ENCODE measurements around the gene IL5. TPM values are rescaled to one million over a fixed set of nuclear protein-coding genes. Genes with fewer than 3 reads are reported as not detected.

IL5 gene
- total and polyA plus RNA-seq, 2 of the 4 experiments (the other 2 are of a cell fraction), result not detected

- in situ Hi-C loops (cut with MboI; ENCODE audit: low sequenced_read_pairs), result loop anchor here (5.0 to 25.0 kb wide), 2 partner anchors 112 to 412 kb away; no protein-coding TSS in a partner anchor
- POLR2A ChIA-PET (ENCODE audit: unreplicated experiment), result no interaction called here
- H3K4ac ChIP-seq (ENCODE audit: low read depth, low read length), result peak overlapping the region; percentile 99
- no peak overlapping the region; a peak in 1 of 4 replicates for H4K8ac ChIP-seq (ENCODE audit: low read depth in 2 of 2, low read length in 2 of 2)
- H2BK15ac ChIP-seq (ENCODE audit: low read depth, low read length), result peak overlapping the region; percentile 99; the same call in 2 of the 3 replicates
- no peaks in the 10 kb centered on the region for H3K36me3 ChIP-seq (ENCODE audit: control insufficient read depth, insufficient read depth, low read length)
- peaks cover 30% of the 10 kb centered on the region for H3K4me1 ChIP-seq (ENCODE audit: control insufficient read depth, insufficient read depth, low read length)
- peak overlapping the region; percentile 83 for H4K91ac ChIP-seq (ENCODE audit: insufficient read depth, low read depth, low read length)
- no TSS peak for BruUV-seq (replicated peaks)
- H2BK20ac ChIP-seq (ENCODE audit: low read depth, low read length), result peak overlapping the region; percentile 99
- dilution Hi-C loops (cut with HindIII; ENCODE audit: low sequenced_read_pairs, unreplicated experiment), result no loop called here
- H4K5ac ChIP-seq (ENCODE audit: low read depth, low read length), result 0 out of 2 replicates have a peak overlapping the region, but pooled peaks have one; percentile 3
- peak overlapping the region; percentile 4 for H2BK5ac ChIP-seq (ENCODE audit: low read depth, low read length, poor library complexity, severe bottlenecking)
- intact Hi-C loops (cut with micrococcal nuclease), result loop anchor here (10.0 kb wide), 1 partner anchor 435 kb away; the partner anchor contains the start of gene IL3
- no peaks in the 10 kb centered on the region for H3K27me3 ChIP-seq (ENCODE audit: control insufficient read depth, insufficient read depth, low read length)
- H3K18ac ChIP-seq (ENCODE audit: low read depth, low read length), result peak overlapping the region; percentile 9; the same call in 1 of the 2 replicates
- H3K4me2 ChIP-seq (ENCODE audit: low read depth, low read length), result no peak overlapping the region
- H3K4me3 ChIP-seq (ENCODE audit: insufficient read depth, low read depth, low read length), result no peak overlapping the region
- peak overlapping the region; percentile 65 for H2AK9ac ChIP-seq (replicated peaks; ENCODE audit: low read depth, low read length, poor library complexity)
- no peak overlapping the region for H3K9ac ChIP-seq (ENCODE audit: low read depth, low read length)
- no peak for ATAC-seq (ENCODE audit: low read depth)
- H3K9me3 ChIP-seq (ENCODE audit: control insufficient read depth, insufficient read depth, low read length), result no peaks in the 10 kb centered on the region
- DNase-seq, result no peak
- CTCF ChIA-PET, result interaction anchor here (1.0 to 5.2 kb wide), 4 partner anchors 10 to 112 kb away, joined by 3 to 30 read pairs (median 5); no protein-coding TSS in a partner anchor
- no peak overlapping the region for H3K23ac ChIP-seq (ENCODE audit: low read depth, low read length)
- no peak overlapping the region; the same call in 1 of the 2 replicates for H3K56ac ChIP-seq (ENCODE audit: extremely low read depth, insufficient read depth, low read length)
- TF ChIP-seq CEBPB (IDR thresholded peaks at IDR 0.05; ENCODE audit: low read depth, low read length), result no peak
- TF ChIP-seq CTCF (conservative IDR thresholded peaks at IDR 0.05; ENCODE audit: low read depth, low read length), result no peak
- no peak for TF ChIP-seq RFX5 (IDR thresholded peaks at IDR 0.05; ENCODE audit: low read depth, low read length)
- TF ChIP-seq USF2 (IDR thresholded peaks at IDR 0.05; ENCODE audit: low read depth, low read length), result no peak
- no peak for TF ChIP-seq FOS (IDR thresholded peaks at IDR 0.05; ENCODE audit: low read depth, low read length)
- H3K79me1 ChIP-seq (ENCODE audit: low read depth in 1 of 2, low read length in 2 of 2), result peaks cover 0 to 22% of the 10 kb centered on the region in 2 experiments; a peak in 1 of 4 replicates
- H3K9me1 ChIP-seq (ENCODE audit: insufficient read depth, low read length), result peaks cover 48% of the 10 kb centered on the region
- H2AK5ac ChIP-seq (ENCODE audit: low read depth, low read length), result peak overlapping the region; percentile 49
- peak overlapping the region; percentile 96 for H2BK120ac ChIP-seq (ENCODE audit: low read depth, low read length)
- H4K20me1 ChIP-seq (ENCODE audit: insufficient read depth, low read length), result no peaks in the 10 kb centered on the region
- H2AFZ ChIP-seq (replicated peaks; ENCODE audit: low read length, poor library complexity), result no peak overlapping the region
- 66% methylated on average over 4 of the region's 9 CpGs; no CpG with 5 or more reads in 1 of the 2 experiments for WGBS, 2 experiments (ENCODE audit: extremely low coverage in 2 of 2, insufficient read length in 1 of 2)
- no peak overlapping the region for H3K27ac ChIP-seq (ENCODE audit: insufficient read depth, low read length)
- 0 out of 2 replicates have a peak overlapping the region, but pooled peaks have one; percentile 24 for H3K14ac ChIP-seq (replicated peaks; ENCODE audit: low read depth, low read length)
These were observed 43.7 kb downstream of the IL5 start for GRCh38 chr5:132499440-132500243.

All from IMR-90 (cell line).